ENCODE measurements around the gene CAST.

- TF ChIP-seq POLR2A (IDR thresholded peaks at IDR 0.05) = no peak
- no peak for TF ChIP-seq CTCF (IDR thresholded peaks at IDR 0.05)
- no peak for TF ChIP-seq POLR2AphosphoS5 (IDR thresholded peaks at IDR 0.05)
These were observed 963 bp upstream of the CAST start for GRCh38 chr5:96660971-96661854.

Measured in suprapubic skin (tissue), 4 donors.